ENCODE measurements around the gene PANX2. TPM values are rescaled to one million over a fixed set of nuclear protein-coding genes. Genes with fewer than 3 reads are reported as not detected.
"Not testable (repeated sequence)": the region's sequence is repeated elsewhere in the genome, so short reads cannot be mapped to it uniquely, and the experiment has no call there.

The PANX2 gene
- total and polyA plus RNA-seq, 9 donors: 0.27 to 5.6 (median 2.3) TPM

- 32 to 46% (median 41%) methylated on average over 13 of the region's 13 CpGs for WGBS, 3 donors
- no peak for DNase-seq
- Histone ChIP-seq H3K4me1 (ENCODE audit: insufficient read depth) (peaks cover 5% of the 10 kb centered on the region), H3K9me3 (no peaks in the 10 kb centered on the region), H3K36me3 (no peaks in the 10 kb centered on the region), H3K4me3 (peak overlapping the region; percentile 48), H3K27ac (no peak overlapping the region), H3K27me3 (no peaks in the 10 kb centered on the region)
- TF ChIP-seq POLR2A (IDR thresholded peaks at IDR 0.05): no peak
- TF ChIP-seq EP300 (IDR thresholded peaks at IDR 0.05): no peak
- no peak for TF ChIP-seq CTCF (IDR thresholded peaks at IDR 0.05)
- intact Hi-C loops (cut with DNase I): loop anchor here in 1 of 4 donors (10.0 kb wide), 1 partner anchor 57 kb away; no protein-coding TSS in a partner anchor
Measured at GRCh38 chr22:50202130-50202666, 31.7 kb downstream of the PANX2 start.

GRCh38 chr22:50203288-50203687 is 32.8 kb downstream of the PANX2 start:
- peaks cover 5% of the 10 kb centered on the region for H3K4me1 ChIP-seq (ENCODE audit: insufficient read depth)
- no peaks in the 10 kb centered on the region for H3K9me3 ChIP-seq
- H3K36me3 ChIP-seq: no peaks in the 10 kb centered on the region
- WGBS, 3 donors: 93 to 100% (median 100%) methylated on average over 1 of the region's 1 CpG
- no peak overlapping the region for H3K27ac ChIP-seq
- H3K27me3 ChIP-seq: no peaks in the 10 kb centered on the region
- no peak overlapping the region for H3K4me3 ChIP-seq
- no peak for TF ChIP-seq EP300 (IDR thresholded peaks at IDR 0.05)
- no peak for TF ChIP-seq POLR2A (IDR thresholded peaks at IDR 0.05)
- TF ChIP-seq CTCF (IDR thresholded peaks at IDR 0.05): no peak
- DNase-seq: no peak
- intact Hi-C loops (cut with DNase I): loop anchor here in 1 of 4 donors (10.0 kb wide), 1 partner anchor 58 kb away; no protein-coding TSS in a partner anchor

GRCh38 chr22:50204571-50204970 is 34.0 kb downstream of the PANX2 start:
- no peak for DNase-seq
- Histone ChIP-seq H3K27me3 (no peaks in the 10 kb centered on the region), H3K9me3 (no peaks in the 10 kb centered on the region), H3K27ac (no peak overlapping the region), H3K4me1 (ENCODE audit: insufficient read depth) (peaks cover 10% of the 10 kb centered on the region), H3K4me3 (no peak overlapping the region), H3K36me3 (no peaks in the 10 kb centered on the region)
- TF ChIP-seq CTCF (IDR thresholded peaks at IDR 0.05): no peak
- TF ChIP-seq POLR2A (IDR thresholded peaks at IDR 0.05): no peak
- no peak for TF ChIP-seq EP300 (IDR thresholded peaks at IDR 0.05)
- 91 to 94% (median 93%) methylated on average over 7 of the region's 7 CpGs for WGBS, 3 donors
- intact Hi-C loops (cut with DNase I): loop anchor here in 1 of 4 donors (10.0 kb wide), 1 partner anchor 60 kb away; no protein-coding TSS in a partner anchor

- DNase-seq; H3K27ac ChIP-seq; H3K36me3 ChIP-seq; H3K9me3 ChIP-seq; H3K27me3 ChIP-seq; H3K4me1 ChIP-seq (ENCODE audit: insufficient read depth); H3K4me3 ChIP-seq: not testable (repeated sequence)
- intact Hi-C loops (cut with DNase I): loop anchor here in 2 of 4 donors (5.0 to 10.0 kb wide), 3 partner anchors 53 to 283 kb away; no protein-coding TSS in a partner anchor
- 89 to 91% (median 90%) methylated on average over 9 of the region's 9 CpGs for WGBS, 3 donors
Measured at GRCh38 chr22:50204998-50205397, 34.5 kb downstream of the PANX2 start.

GRCh38 chr22:50205781-50206569 is 35.4 kb downstream of the PANX2 start:
- H3K27ac ChIP-seq: no peak overlapping the region
- DNase-seq: no peak
- TF ChIP-seq CTCF (IDR thresholded peaks at IDR 0.05) (no peak), EP300 (IDR thresholded peaks at IDR 0.05) (no peak), POLR2A (IDR thresholded peaks at IDR 0.05) (no peak)
- no peaks in the 10 kb centered on the region for H3K36me3 ChIP-seq
- no peaks in the 10 kb centered on the region for H3K9me3 ChIP-seq
- no peaks in the 10 kb centered on the region for H3K27me3 ChIP-seq
- intact Hi-C loops (cut with DNase I): loop anchor here in 2 of 4 donors (5.0 to 10.0 kb wide), 3 partner anchors 54 to 284 kb away; no protein-coding TSS in a partner anchor
- peaks cover 8% of the 10 kb centered on the region for H3K4me1 ChIP-seq (ENCODE audit: insufficient read depth)
- H3K4me3 ChIP-seq: no peak overlapping the region
- WGBS, 3 donors: 89 to 90% (median 90%) methylated on average over 45 of the region's 45 CpGs
